Measurements from ENCODE around the gene CLNK.

The CLNK gene

GRCh38 chr4:10671799-10672198 lies 12.8 kb downstream of the CLNK start:
- no peak for DNase-seq
- in situ Hi-C loops (cut with HindIII; ENCODE audit: low pct_ligation_motif_present, low pct_unique_long_range_greater_than_20kb, low sequenced_read_pairs), result no loop called here

GRCh38 chr4:10671366-10671765 lies 13.2 kb downstream of the CLNK start:
- DNase-seq, result no peak
- in situ Hi-C loops (cut with HindIII; ENCODE audit: low pct_ligation_motif_present, low pct_unique_long_range_greater_than_20kb, low sequenced_read_pairs), result no loop called here

GRCh38 chr4:10670321-10670720 lies 14.2 kb downstream of the CLNK start:
- DNase-seq, result no peak
- in situ Hi-C loops (cut with HindIII; ENCODE audit: low pct_ligation_motif_present, low pct_unique_long_range_greater_than_20kb, low sequenced_read_pairs), result no loop called here

- no peak for DNase-seq
- in situ Hi-C loops (cut with HindIII; ENCODE audit: low pct_ligation_motif_present, low pct_unique_long_range_greater_than_20kb, low sequenced_read_pairs), result no loop called here
These were observed 16.8 kb downstream of the CLNK start for GRCh38 chr4:10667701-10668326.

- no peak for DNase-seq
- in situ Hi-C loops (cut with HindIII; ENCODE audit: low pct_ligation_motif_present, low pct_unique_long_range_greater_than_20kb, low sequenced_read_pairs), result no loop called here
These were observed 18.0 kb downstream of the CLNK start for GRCh38 chr4:10666616-10667015.

- DNase-seq, result peak; percentile 83
- in situ Hi-C loops (cut with HindIII; ENCODE audit: low pct_ligation_motif_present, low pct_unique_long_range_greater_than_20kb, low sequenced_read_pairs), result no loop called here
These were observed 20.2 kb downstream of the CLNK start for GRCh38 chr4:10664408-10664807.

- DNase-seq, result no peak
- in situ Hi-C loops (cut with HindIII; ENCODE audit: low pct_ligation_motif_present, low pct_unique_long_range_greater_than_20kb, low sequenced_read_pairs), result no loop called here
These were observed 21.6 kb downstream of the CLNK start for GRCh38 chr4:10662937-10663336.

- no peak for DNase-seq
These were observed 23.5 kb downstream of the CLNK start for GRCh38 chr4:10661047-10661446.

GRCh38 chr4:10659251-10659650 lies 25.3 kb downstream of the CLNK start:
- in situ Hi-C loops (cut with HindIII; ENCODE audit: low pct_ligation_motif_present, low pct_unique_long_range_greater_than_20kb, low sequenced_read_pairs), result no loop called here
- no peak for DNase-seq

More at GRCh38 chr4:10661047-10661446, 23.5 kb downstream of the CLNK start:
- in situ Hi-C loops (cut with HindIII; ENCODE audit: low pct_ligation_motif_present, low pct_unique_long_range_greater_than_20kb, low sequenced_read_pairs), result no loop called here

GRCh38 chr4:10656988-10657387 lies 27.6 kb downstream of the CLNK start:
- no peak for DNase-seq
- in situ Hi-C loops (cut with HindIII; ENCODE audit: low pct_ligation_motif_present, low pct_unique_long_range_greater_than_20kb, low sequenced_read_pairs), result no loop called here

GRCh38 chr4:10656420-10656819 lies 28.1 kb downstream of the CLNK start:
- in situ Hi-C loops (cut with HindIII; ENCODE audit: low pct_ligation_motif_present, low pct_unique_long_range_greater_than_20kb, low sequenced_read_pairs), result no loop called here
- DNase-seq, result no peak

GRCh38 chr4:10655968-10656367 lies 28.6 kb downstream of the CLNK start:
- in situ Hi-C loops (cut with HindIII; ENCODE audit: low pct_ligation_motif_present, low pct_unique_long_range_greater_than_20kb, low sequenced_read_pairs), result no loop called here

GRCh38 chr4:10648479-10648878 lies 36.1 kb downstream of the CLNK start:
- in situ Hi-C loops (cut with HindIII; ENCODE audit: low pct_ligation_motif_present, low pct_unique_long_range_greater_than_20kb, low sequenced_read_pairs), result no loop called here

More at GRCh38 chr4:10655968-10656367, 28.6 kb downstream of the CLNK start:
- peak; percentile 12 for DNase-seq

GRCh38 chr4:10647846-10648245 lies 36.7 kb downstream of the CLNK start:
- in situ Hi-C loops (cut with HindIII; ENCODE audit: low pct_ligation_motif_present, low pct_unique_long_range_greater_than_20kb, low sequenced_read_pairs), result no loop called here
- DNase-seq, result no peak

More at GRCh38 chr4:10648479-10648878, 36.1 kb downstream of the CLNK start:
- DNase-seq, result no peak

GRCh38 chr4:10643600-10644425 lies 40.8 kb downstream of the CLNK start:
- DNase-seq, result peak; percentile 24
- in situ Hi-C loops (cut with HindIII; ENCODE audit: low pct_ligation_motif_present, low pct_unique_long_range_greater_than_20kb, low sequenced_read_pairs), result no loop called here

GRCh38 chr4:10640561-10641201 lies 43.9 kb downstream of the CLNK start:
- in situ Hi-C loops (cut with HindIII; ENCODE audit: low pct_ligation_motif_present, low pct_unique_long_range_greater_than_20kb, low sequenced_read_pairs), result no loop called here
- DNase-seq, result no peak

- DNase-seq, result no peak
- in situ Hi-C loops (cut with HindIII; ENCODE audit: low pct_ligation_motif_present, low pct_unique_long_range_greater_than_20kb, low sequenced_read_pairs), result no loop called here
These were observed 44.9 kb downstream of the CLNK start for GRCh38 chr4:10639664-10640063.

GRCh38 chr4:10639100-10639499 lies 45.5 kb downstream of the CLNK start:
- no peak for DNase-seq
- in situ Hi-C loops (cut with HindIII; ENCODE audit: low pct_ligation_motif_present, low pct_unique_long_range_greater_than_20kb, low sequenced_read_pairs), result no loop called here

GRCh38 chr4:10635091-10635490 lies 49.5 kb downstream of the CLNK start:
- DNase-seq, result no peak
- in situ Hi-C loops (cut with HindIII; ENCODE audit: low pct_ligation_motif_present, low pct_unique_long_range_greater_than_20kb, low sequenced_read_pairs), result no loop called here
